Tibial nerve (tissue), 4 donors: ENCODE results near the gene NCAM2.

Experiments used
- CTCF ChIP-seq, 5 experiments: fragments of 200-600 bp in 3 of 5; fragments of 450-650 bp in 2 of 5; sonication (generic) in 3 of 5; IDR thresholded peaks; one replicate each; pipeline ENCODE4 v1.5.1; 2016 to 2019; ENCODE audit warnings: antibody characterized with exemption in 5 of 5, mild to moderate bottlenecking in 3 of 5, moderate library complexity in 2 of 5
- EP300 ChIP-seq, 2 donors: sonication (generic); formaldehyde crosslinking; IDR thresholded peaks; one replicate each; pipeline ENCODE4 v1.6.1; 2017; ENCODE audit warnings: antibody characterized with exemption in 2 of 2, mild to moderate bottlenecking in 1 of 2
- POLR2A ChIP-seq, 2 donors: fragments of 450-650 bp; IDR thresholded peaks; one replicate each; pipeline ENCODE4 v1.6.1; 2017; ENCODE audit warnings: antibody characterized with exemption in 2 of 2, mild to moderate bottlenecking in 2 of 2, moderate library complexity in 2 of 2

GRCh38 chr21:21341041-21341440, 342.8 kb downstream of the NCAM2 start:
- TF ChIP-seq POLR2A (IDR thresholded peaks at IDR 0.05) (no peak), CTCF (IDR thresholded peaks at IDR 0.05) (no peak), EP300 (IDR thresholded peaks at IDR 0.05) (no peak)
